Right ventricle myocardium inferior (tissue), 1 donor: ENCODE measurements around the gene CEP70. TPM values are rescaled to one million over a fixed set of nuclear protein-coding genes. Genes with fewer than 3 reads are reported as not detected.
"Not testable (repeated sequence)": the region's sequence is repeated elsewhere in the genome, so short reads cannot be mapped to it uniquely, and the experiment has no call there.

Experiments
- ATAC-seq: fragments of 200-7000 bp; cut with Tn5 transposase; one replicate; pipeline ENCODE4 v1.9.1; 2020; ENCODE audit warnings: mild to moderate bottlenecking, moderate library complexity
- DNase-seq: peaks from one replicate; pipeline ENCODE4 v3.0.0; 2021; ENCODE audit errors: missing footprints
- intact Hi-C: fragments of 100-400 bp; cut with DNase I; formaldehyde crosslinking; loops from one replicate; pipeline ENCODE4 v1.11.0; 2022
- long read RNA-seq: library from polyadenylated mRNA; unstranded; transcript quantifications from one replicate; pipeline ENCODE4 v2.0.0, GENCODE V29; 2021
- total RNA-seq: library from RNA; stranded (reverse); fragmentation: NEBNext Ultra II Directional; extraction: Animal tissue kit (Norgen Biotek cat#: 25700); gene quantifications from one replicate; pipeline ENCODE4 v1.2.1, GENCODE V29; 2021
- donor health status: DM: no; HTN: yes; CAD: no; lungs with severe emphysema.

CEP70 gene
- total RNA-seq, result 21.6 TPM
- long read RNA-seq, partial matches to known transcripts, result 3 of 8 reads
- long read RNA-seq, other reads (novel, unspliced or antisense), result 3 of 8 reads

- peak; percentile 99 for ATAC-seq
- intact Hi-C loops, result loop anchor here (1.0 to 10.0 kb wide), 4 partner anchors 100 to 750 kb away; partner anchors contain the start of gene MRPS22
- DNase-seq, result peak; percentile 96
Measured at GRCh38 chr3:138594150-138594934, at the start of gene CEP70. TSS of gene CEP70 (minus strand) at chr3:138594260. CDS start at chr3:138572927, 21,333 bp downstream.

GRCh38 chr3:138642927-138643253 is 48.8 kb upstream of the CEP70 start:
- no peak for ATAC-seq
- no peak for DNase-seq
- intact Hi-C loops, result no loop called here

- intact Hi-C loops, result no loop called here
- ATAC-seq (no peak), DNase-seq (no peak)
Measured at GRCh38 chr3:138642226-138642926, 48.3 kb upstream of the CEP70 start.

- ATAC-seq (no peak), DNase-seq (no peak)
- intact Hi-C loops, result no loop called here
Measured at GRCh38 chr3:138640537-138640936, 46.5 kb upstream of the CEP70 start.

GRCh38 chr3:138638641-138639040 is 44.6 kb upstream of the CEP70 start:
- ATAC-seq, result no peak
- DNase-seq, result no peak
- intact Hi-C loops, result no loop called here

GRCh38 chr3:138629526-138629925 is 35.5 kb upstream of the CEP70 start:
- ATAC-seq, result no peak
- intact Hi-C loops, result no loop called here
- no peak for DNase-seq

GRCh38 chr3:138625707-138626365 is 31.8 kb upstream of the CEP70 start:
- ATAC-seq, result no peak
- intact Hi-C loops, result no loop called here
- no peak for DNase-seq

GRCh38 chr3:138624518-138624917 is 30.5 kb upstream of the CEP70 start:
- ATAC-seq (no peak), DNase-seq (no peak)
- intact Hi-C loops, result no loop called here

GRCh38 chr3:138620431-138620830 is 26.4 kb upstream of the CEP70 start:
- intact Hi-C loops, result no loop called here
- no peak for ATAC-seq

GRCh38 chr3:138615462-138615861 is 21.4 kb upstream of the CEP70 start:
- DNase-seq (no peak), ATAC-seq (no peak)
- intact Hi-C loops, result no loop called here

More at GRCh38 chr3:138620431-138620830, 26.4 kb upstream of the CEP70 start:
- DNase-seq, result no peak

GRCh38 chr3:138609898-138610266 is 15.8 kb upstream of the CEP70 start:
- no peak for ATAC-seq
- DNase-seq, result no peak
- intact Hi-C loops, result no loop called here

- intact Hi-C loops, result no loop called here
- ATAC-seq (peak; percentile 84), DNase-seq (peak; percentile 89)
Measured at GRCh38 chr3:138608322-138609135, 14.5 kb upstream of the CEP70 start, which contains the start of gene FAIM. TSS of gene FAIM (plus strand) at chr3:138608771. CDS start at chr3:138619727, 10,956 bp downstream.

GRCh38 chr3:138604106-138604595 is 10.1 kb upstream of the CEP70 start:
- intact Hi-C loops, ATAC-seq, DNase-seq: not testable (repeated sequence)

GRCh38 chr3:138601661-138602060 is 7.6 kb upstream of the CEP70 start:
- intact Hi-C loops, DNase-seq, ATAC-seq: not testable (repeated sequence)

- DNase-seq, result no peak
- intact Hi-C loops, result no loop called here
- no peak for ATAC-seq
Measured at GRCh38 chr3:138600100-138600745, 6.2 kb upstream of the CEP70 start.

- ATAC-seq (no peak), DNase-seq (no peak)
- intact Hi-C loops, result loop anchor here (10.0 kb wide), 2 partner anchors 96 to 746 kb away; partner anchors contain the start of gene MRPS22
Measured at GRCh38 chr3:138598534-138598933, 4.5 kb upstream of the CEP70 start.

GRCh38 chr3:138597186-138597976 is 3.3 kb upstream of the CEP70 start:
- intact Hi-C loops, result loop anchor here (10.0 kb wide), 2 partner anchors 97 to 747 kb away; partner anchors contain the start of gene MRPS22
- not testable (repeated sequence) for DNase-seq, ATAC-seq
